ENCODE measurements around the gene CCDC136. TPM values are rescaled to one million over a fixed set of nuclear protein-coding genes. Genes with fewer than 3 reads are reported as not detected.

CCDC136 gene
- total RNA-seq, 2 experiments from 2014 or later: 11.7 to 33.5 TPM

DNA sequence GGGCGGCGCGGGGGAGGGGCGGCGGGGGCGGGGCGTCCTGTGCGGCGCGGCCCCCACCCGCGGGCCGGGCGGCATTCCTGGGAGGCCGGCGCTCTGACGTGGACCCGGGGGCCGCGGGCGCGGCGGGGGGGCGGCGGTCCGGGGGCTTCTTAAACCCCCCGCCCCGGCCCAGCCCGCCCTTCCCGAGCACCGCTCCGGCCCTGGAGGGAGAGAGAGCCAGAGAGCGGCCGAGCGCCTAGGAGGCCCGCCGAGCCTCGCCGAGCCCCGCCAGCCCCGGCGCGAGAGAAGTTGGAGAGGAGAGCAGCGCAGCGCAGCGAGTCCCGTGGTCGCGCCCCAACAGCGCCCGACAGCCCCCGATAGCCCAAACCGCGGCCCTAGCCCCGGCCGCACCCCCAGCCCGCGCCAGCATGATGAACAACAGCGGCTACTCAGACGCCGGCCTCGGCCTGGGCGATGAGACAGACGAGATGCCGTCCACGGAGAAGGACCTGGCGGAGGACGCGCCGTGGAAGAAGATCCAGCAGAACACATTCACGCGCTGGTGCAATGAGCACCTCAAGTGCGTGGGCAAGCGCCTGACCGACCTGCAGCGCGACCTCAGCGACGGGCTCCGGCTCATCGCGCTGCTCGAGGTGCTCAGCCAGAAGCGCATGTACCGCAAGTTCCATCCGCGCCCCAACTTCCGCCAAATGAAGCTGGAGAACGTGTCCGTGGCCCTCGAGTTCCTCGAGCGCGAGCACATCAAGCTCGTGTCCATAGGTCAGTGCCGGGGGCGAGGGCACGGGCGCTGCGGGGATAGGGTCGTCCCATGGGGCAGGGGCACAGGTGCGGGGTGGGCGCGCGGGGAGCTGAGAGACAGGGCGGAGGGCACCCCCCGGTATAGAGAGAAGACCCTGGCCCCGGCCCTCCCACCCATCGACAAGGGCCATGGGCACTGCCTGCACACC is 38.7 kb downstream of the CCDC136 start, which contains the start of gene FLNC:
FLNC (plus strand) TSS at position 176 of the 947 bp plus-strand sequence; CDS start at position 408, 232 bp downstream.
- Histone ChIP-seq H4K20me1 (ENCODE audit: insufficient read depth, low read length) (no peaks in the 10 kb centered on the region), H3K79me2 (ENCODE audit: insufficient read depth, low read depth, low read length) (no peaks in the 10 kb centered on the region), H3K4me3 (ENCODE audit: low read depth, low read length, poor library complexity, severe bottlenecking) (no peak within 1 kb of the TSS), H3K4me2 (ENCODE audit: low read length) (peak within 1 kb of the TSS; percentile 33; the same call in 1 of the 2 replicates), H2AFZ (ENCODE audit: low read length) (0 out of 2 replicates have a peak within 1 kb of the TSS, but pooled peaks have one; percentile 48), H3K36me3 (ENCODE audit: insufficient read depth, low read length) (no peaks in the 10 kb centered on the region), H3K9me2 (ENCODE audit: insufficient read depth, low read length) (no peaks in the 10 kb centered on the region), H3K27ac (ENCODE audit: low read depth, low read length, poor library complexity, severe bottlenecking) (no peak within 1 kb of the TSS), H3K4me1 (ENCODE audit: insufficient read depth, low read length, poor library complexity, severe bottlenecking) (peaks cover 14% of the 10 kb centered on the region), H3K9me3 (ENCODE audit: low read length) (no peaks in the 10 kb centered on the region)
- no peak for DNase-seq (ENCODE audit: low spot score)
- intact Hi-C loops (cut with micrococcal nuclease; ENCODE audit: unreplicated experiment): no loop called here
- TF ChIP-seq, protein P1, sequence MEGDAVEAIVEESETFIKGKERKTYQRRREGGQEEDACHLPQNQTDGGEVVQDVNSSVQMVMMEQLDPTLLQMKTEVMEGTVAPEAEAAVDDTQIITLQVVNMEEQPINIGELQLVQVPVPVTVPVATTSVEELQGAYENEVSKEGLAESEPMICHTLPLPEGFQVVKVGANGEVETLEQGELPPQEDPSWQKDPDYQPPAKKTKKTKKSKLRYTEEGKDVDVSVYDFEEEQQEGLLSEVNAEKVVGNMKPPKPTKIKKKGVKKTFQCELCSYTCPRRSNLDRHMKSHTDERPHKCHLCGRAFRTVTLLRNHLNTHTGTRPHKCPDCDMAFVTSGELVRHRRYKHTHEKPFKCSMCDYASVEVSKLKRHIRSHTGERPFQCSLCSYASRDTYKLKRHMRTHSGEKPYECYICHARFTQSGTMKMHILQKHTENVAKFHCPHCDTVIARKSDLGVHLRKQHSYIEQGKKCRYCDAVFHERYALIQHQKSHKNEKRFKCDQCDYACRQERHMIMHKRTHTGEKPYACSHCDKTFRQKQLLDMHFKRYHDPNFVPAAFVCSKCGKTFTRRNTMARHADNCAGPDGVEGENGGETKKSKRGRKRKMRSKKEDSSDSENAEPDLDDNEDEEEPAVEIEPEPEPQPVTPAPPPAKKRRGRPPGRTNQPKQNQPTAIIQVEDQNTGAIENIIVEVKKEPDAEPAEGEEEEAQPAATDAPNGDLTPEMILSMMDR (conservative IDR thresholded peaks at IDR 0.05; ENCODE audit: low read length): no peak
- TF ChIP-seq EZH2phosphoT487 (IDR thresholded peaks at IDR 0.05; ENCODE audit: borderline replicate concordance, low read depth, low read length): no peak
- ChIA-PET CTCF (ENCODE audit: unreplicated experiment) (no interaction called here), POLR2A (interaction anchor here (0.5 kb wide), 1 partner anchor 1121 kb away, joined by 3 read pairs; no protein-coding TSS in a partner anchor)
- BruUV-seq (replicated peaks): no TSS peak

DNA sequence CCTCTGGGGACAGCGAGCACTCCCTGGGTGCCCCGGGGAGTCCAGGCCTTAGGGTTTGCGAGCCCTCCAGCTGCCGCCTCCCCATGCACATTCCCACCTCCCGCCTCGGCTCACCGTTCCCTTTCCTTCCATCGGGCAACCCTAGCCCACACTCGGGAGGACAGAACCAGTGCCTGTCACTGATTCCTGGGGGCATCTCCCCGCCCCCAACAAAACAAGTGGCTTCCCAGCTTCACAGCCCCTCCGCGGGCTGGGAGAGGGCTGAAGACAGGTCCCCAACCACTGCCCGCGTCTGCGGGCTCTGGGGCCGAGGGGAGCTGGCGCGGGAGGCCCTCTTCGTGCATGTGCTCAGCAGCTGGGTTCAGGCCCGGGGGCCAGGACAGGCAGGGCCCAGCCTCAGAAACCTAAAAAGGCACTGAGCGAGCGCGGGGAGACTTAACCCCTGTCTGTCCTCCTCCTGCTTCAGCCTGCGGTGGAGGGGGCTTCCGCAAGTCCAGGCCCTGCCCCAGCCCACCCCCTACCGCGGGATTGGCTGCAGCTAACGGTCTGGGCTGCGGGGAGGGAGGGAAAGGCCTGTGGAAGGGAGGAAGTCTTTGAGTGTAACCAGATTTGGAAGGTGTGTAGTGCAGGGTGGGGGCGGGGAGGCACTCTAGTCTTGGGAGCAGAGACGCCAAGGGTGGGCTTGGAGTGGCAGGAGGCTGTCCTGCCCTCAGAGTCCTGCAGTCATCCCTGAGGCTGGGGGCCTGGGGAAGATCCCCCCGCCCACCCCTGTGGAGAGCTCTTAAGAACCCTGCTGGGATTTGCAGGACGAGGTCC is 39.6 kb downstream of the CCDC136 start:
- peak overlapping the region; percentile 48; the same call in 1 of the 2 replicates for H2AFZ ChIP-seq (ENCODE audit: low read length)

More for the DNA sequence above, 39.6 kb downstream of the CCDC136 start:
- Histone ChIP-seq H3K27ac (ENCODE audit: low read depth, low read length, poor library complexity, severe bottlenecking) (no peak overlapping the region), H3K36me3 (ENCODE audit: insufficient read depth, low read length) (no peaks in the 10 kb centered on the region), H4K20me1 (ENCODE audit: insufficient read depth, low read length) (no peaks in the 10 kb centered on the region), H3K4me2 (ENCODE audit: low read length) (peak overlapping the region; percentile 33), H3K9me3 (ENCODE audit: low read length) (no peaks in the 10 kb centered on the region), H3K4me3 (ENCODE audit: low read depth, low read length, poor library complexity, severe bottlenecking) (no peak overlapping the region), H3K9me2 (ENCODE audit: insufficient read depth, low read length) (no peaks in the 10 kb centered on the region), H3K79me2 (ENCODE audit: insufficient read depth, low read depth, low read length) (no peaks in the 10 kb centered on the region), H3K4me1 (ENCODE audit: insufficient read depth, low read length, poor library complexity, severe bottlenecking) (peaks cover 14% of the 10 kb centered on the region)
- TF ChIP-seq, protein P1 (conservative IDR thresholded peaks at IDR 0.05; ENCODE audit: low read length): no peak
- no peak for TF ChIP-seq EZH2phosphoT487 (IDR thresholded peaks at IDR 0.05; ENCODE audit: borderline replicate concordance, low read depth, low read length)
- DNase-seq (ENCODE audit: low spot score): peak; percentile 13
- no TSS peak for BruUV-seq (replicated peaks)
- CTCF ChIA-PET (ENCODE audit: unreplicated experiment): interaction anchor here (0.6 kb wide), 1 partner anchor 196 kb away, joined by 7 read pairs; no protein-coding TSS in a partner anchor
- POLR2A ChIA-PET: interaction anchor here (0.5 kb wide), 1 partner anchor 1120 kb away, joined by 3 read pairs; no protein-coding TSS in a partner anchor
- intact Hi-C loops (cut with micrococcal nuclease; ENCODE audit: unreplicated experiment): no loop called here

Data from OCI-LY7 (cell line).